HepG2 (cell line): ENCODE results near the gene PDE9A. TPM values are rescaled to one million over a fixed set of nuclear protein-coding genes. Genes with fewer than 3 reads are reported as not detected.
A peak's percentile ranks its signal among the peaks of the same experiment; 100 is the strongest.

Source experiments
- ATAC-seq: fragments of 200-7000 bp; cut with Tn5 transposase; 3 replicates; pipeline ENCODE4 v1.9.1; 2020; ENCODE audit warnings: mild to moderate bottlenecking, moderate library complexity
- BruUV-seq: library from RNA; stranded (reverse); fragments of 400-500 nt; replicated peaks from 2 replicates; lab custom pipeline; 2021; lab: Mats Ljungman, UMichigan
- CTCF ChIA-PET: fragments of 300-600 bp; formaldehyde crosslinking; extraction: SDS; loops from one replicate; lab custom pipeline; 2021; ENCODE audit warnings: low total read pairs, inconsistent platforms, low intra/inter-chr PET ratio; lab: Yijun Ruan, JAX
- POLR2A ChIA-PET: fragments of 350-600 bp; sonication (Branson Sonifier 250); formaldehyde crosslinking; loops from one replicate; lab custom pipeline; 2020; ENCODE audit warnings: antibody characterized with exemption, inconsistent platforms; lab: Yijun Ruan, JAX
- DNase-seq: peaks from one replicate; pipeline ENCODE4 v3.0.0-alpha.2; 2015; ENCODE audit warnings: low spot score
- FAIRE-seq: peaks from 3 replicates; lab custom pipeline; 2011; peaks lifted over from hg19 to GRCh38; lab: Jason Lieb, UNC
- H2AFZ ChIP-seq: one replicate; pipeline ENCODE4 v1.6.1; 2011; ENCODE audit warnings: low read length, inconsistent platforms
- H3K27ac ChIP-seq: fragments of 300-600 bp; 3 replicates; pipeline ENCODE4 v1.8.0; 2011; ENCODE audit warnings: mixed run types, mild to moderate bottlenecking, mixed read lengths, low read length, inconsistent platforms; ENCODE audit not compliant: insufficient read depth; ENCODE audit errors: extremely low read length
- H3K27me3 ChIP-seq, 2 experiments: fragments of 200-600 bp in 1 of 2; 2 replicates in 1 of 2; 3 replicates in 1 of 2; pipeline versions ENCODE4 v1.6.0 to v1.8.0; 2011; ENCODE audit warnings: low read length in 2 of 2, mild to moderate bottlenecking in 2 of 2, moderate library complexity in 2 of 2, inconsistent platforms in 1 of 2; ENCODE audit not compliant: insufficient read depth in 2 of 2, control insufficient read depth in 1 of 2
- H3K36me3 ChIP-seq, 2 experiments: fragments of 200-600 bp in 1 of 2; replicated peaks in 1 of 2; 2 replicates in 1 of 2; 3 replicates in 1 of 2; pipeline versions ENCODE4 v1.5.1 to v1.8.0; 2011; ENCODE audit warnings: low read length in 2 of 2, inconsistent platforms in 1 of 2; ENCODE audit not compliant: insufficient read depth in 2 of 2, control insufficient read depth in 1 of 2
- H3K4me1 ChIP-seq: 2 replicates; pipeline ENCODE4 v1.5.1; 2012; ENCODE audit warnings: low read length, inconsistent platforms; ENCODE audit not compliant: insufficient read depth
- H3K4me2 ChIP-seq: 2 replicates; pipeline ENCODE4 v1.6.0; 2011; ENCODE audit warnings: low read depth, low read length, inconsistent platforms
- H3K4me3 ChIP-seq, 3 experiments: fragments of 200-600 bp in 1 of 3; sonication (generic), shearing (Covaris generic) in 1 of 3; replicated peaks in 1 of 3; 2 replicates each; pipeline ENCODE4 v1.5.1; 2011 to 2016; ENCODE audit warnings: low read length in 3 of 3, inconsistent platforms in 2 of 3, low read depth in 2 of 3, mild to moderate bottlenecking in 2 of 3, control low read depth in 1 of 3, mixed read lengths in 1 of 3; ENCODE audit not compliant: insufficient read depth in 1 of 3
- H3K79me2 ChIP-seq: one replicate; pipeline ENCODE4 v1.6.1; 2011; ENCODE audit warnings: low read length, inconsistent platforms; ENCODE audit not compliant: insufficient read depth
- H3K9ac ChIP-seq: 2 replicates; pipeline ENCODE4 v1.6.0; 2011; ENCODE audit warnings: mild to moderate bottlenecking, low read depth, low read length, inconsistent platforms; ENCODE audit not compliant: insufficient read depth
- H3K9me3 ChIP-seq: 2 replicates; pipeline ENCODE4 v1.5.1; 2012; ENCODE audit warnings: mild to moderate bottlenecking, low read length
- H4K20me1 ChIP-seq: 2 replicates; pipeline ENCODE4 v1.6.0; 2011; ENCODE audit warnings: inconsistent platforms, mild to moderate bottlenecking, low read length, moderate library complexity; ENCODE audit not compliant: insufficient read depth
- CEBPG ChIP-seq: IDR thresholded peaks from 2 replicates; pipeline ENCODE4 v1.6.1; 2016
- FOXO4 ChIP-seq: sonication (generic); formaldehyde crosslinking; conservative IDR thresholded peaks from 2 replicates; pipeline ENCODE4 v1.8.1; 2023; ENCODE audit warnings: missing genetic modification reagents
- GATAD2A ChIP-seq: IDR thresholded peaks from 2 replicates; pipeline ENCODE4 v1.6.1; 2016
- GMEB2 ChIP-seq: IDR thresholded peaks from 2 replicates; pipeline ENCODE4 v1.6.1; 2016; ENCODE audit warnings: missing biosample characterization, missing genetic modification reagents, low read depth
- RBM22 ChIP-seq: fragments of 200-400 bp; formaldehyde crosslinking; optimal IDR thresholded peaks from 2 replicates; pipeline ENCODE3; 2017; ENCODE audit warnings: mild to moderate bottlenecking, low read length, moderate library complexity
- SRY ChIP-seq: sonication (generic); formaldehyde crosslinking; IDR thresholded peaks from 2 replicates; pipeline ENCODE4 v1.8.0; 2022; ENCODE audit warnings: mild to moderate bottlenecking, missing genetic modification reagents
- STAT5B ChIP-seq: sonication (generic); formaldehyde crosslinking; IDR thresholded peaks from 2 replicates; pipeline ENCODE4 v1.4.0; 2020; ENCODE audit warnings: missing genetic modification reagents
- TEAD3 ChIP-seq: optimal IDR thresholded peaks from 2 replicates; pipeline ENCODE3; 2016; ENCODE audit warnings: borderline replicate concordance
- YEATS2 ChIP-seq: sonication (generic); formaldehyde crosslinking; IDR thresholded peaks from 2 replicates; pipeline ENCODE4 v1.4.0; 2020; ENCODE audit warnings: missing genetic modification reagents, borderline replicate concordance
- ZMYM3 ChIP-seq: sonication (generic); formaldehyde crosslinking; IDR thresholded peaks from 2 replicates; pipeline ENCODE4 v1.5.1; 2020; ENCODE audit warnings: mild to moderate bottlenecking, missing genetic modification reagents
- ZNF687 ChIP-seq: sonication (generic); formaldehyde crosslinking; IDR thresholded peaks from 2 replicates; pipeline ENCODE4 v1.5.1; 2020; ENCODE audit warnings: mild to moderate bottlenecking, missing genetic modification reagents, moderate library complexity
- ZNF710 ChIP-seq: sonication (generic); formaldehyde crosslinking; IDR thresholded peaks from 2 replicates; pipeline ENCODE4 v1.5.0; 2020; ENCODE audit warnings: mild to moderate bottlenecking, missing genetic modification reagents, borderline replicate concordance
- WGBS: methylation state at CpG from one replicate; pipeline ENCODE4 v1.1.6; 2017; ENCODE audit warnings: low lambda C conversion rate; 5-methylcytosine and 5-hydroxymethylcytosine counted together
- in situ Hi-C: cut with HindIII; loops from 2 replicates; pipeline ENCODE4 v1.10.0; 2017; ENCODE audit warnings: low pct_unique_long_range_greater_than_20kb; ENCODE audit not compliant: extremely low pct_ligation_motif_present
- intact Hi-C: fragments of 100-400 bp; cut with micrococcal nuclease; formaldehyde crosslinking; loops from one replicate; pipeline ENCODE4 v1.10.0; 2022; ENCODE audit not compliant: unreplicated experiment
- polyA plus RNA-seq, 8 experiments: library from polyadenylated mRNA; depleted of rRNA in 3 of 8; stranded (reverse) in 7 of 8; unstranded in 1 of 8; fragments of >200 nt; fragmentation: Illumina TruSeq in 4 of 8; extraction: Trizol in 4 of 8; gene quantifications; 2 replicates each; pipeline versions ENCODE4 v1.2.1 to v1.2.3, GENCODE V29; 2011 to 2016; ENCODE audit warnings: low read depth in 4 of 8, missing spikeins in 1 of 8, mixed read lengths in 1 of 8; ENCODE audit not compliant: insufficient read depth in 1 of 8
- total RNA-seq, 5 experiments: library from RNA; depleted of rRNA; stranded (reverse); fragments of >200 nt; fragmentation: Illumina TruSeq; extraction: Trizol; gene quantifications; 2 replicates each; pipeline ENCODE4 v1.2.3, GENCODE V29; 2016; ENCODE audit warnings: low read depth in 1 of 5
- TF ChIP-seq, protein P1 (sequence below), 2 experiments: fragments of 450-650 bp in 1 of 2; sonication (generic) in 1 of 2; formaldehyde crosslinking; IDR thresholded peaks; 2 replicates each; pipeline versions ENCODE4 v1.5.0 to v1.8.0; 2020 to 2022; ENCODE audit warnings: mild to moderate bottlenecking in 1 of 2, missing genetic modification reagents in 1 of 2

Gene PDE9A
- total and polyA plus RNA-seq, 2 of the 13 experiments (the other 11 are each of a cell fraction or from before 2014, with no cell fraction given), result 4.6 to 19.7 TPM

GRCh38 chr21:42621166-42621818 is 32.1 kb upstream of the PDE9A start:
- BruUV-seq, result no TSS peak
- H3K9ac ChIP-seq, result no peak overlapping the region
- intact Hi-C loops (no loop called here), in situ Hi-C loops (no loop called here)
- H2AFZ ChIP-seq, result no peak overlapping the region
- H3K36me3 ChIP-seq, result no peaks in the 10 kb centered on the region
- CTCF ChIA-PET, result no interaction called here
- H3K4me1 ChIP-seq, result peaks cover 67% of the 10 kb centered on the region
- DNase-seq (peak; percentile 26), FAIRE-seq (no peak), ATAC-seq (peak; percentile 54)
- no peaks in the 10 kb centered on the region for H3K79me2 ChIP-seq
- no peak overlapping the region for H3K27ac ChIP-seq
- H3K27me3 ChIP-seq, result peaks cover 2 to 30% of the 10 kb centered on the region in 2 experiments; a peak in 2 of 5 replicates
- POLR2A ChIA-PET, result no interaction called here
- H4K20me1 ChIP-seq, result no peaks in the 10 kb centered on the region
- H3K4me2 ChIP-seq, result peak overlapping the region; percentile 69
- WGBS, result 28% methylated on average over 14 of the region's 15 CpGs
- no peaks in the 10 kb centered on the region for H3K9me3 ChIP-seq
- peak overlapping the region in 1 of 3 experiments; percentile 1; a peak in 2 of 6 replicates for H3K4me3 ChIP-seq
- no peak for TF ChIP-seq ZMYM3 (CRISPR knock-in tag)
- no peak for TF ChIP-seq YEATS2 (CRISPR knock-in tag)
- no peak for TF ChIP-seq GMEB2
- no peak for TF ChIP-seq CEBPG
- TF ChIP-seq TEAD3 (CRISPR knock-in tag), result peak; percentile 27
- no peak for TF ChIP-seq SRY (CRISPR knock-in tag)
- TF ChIP-seq GATAD2A (CRISPR knock-in tag), result peak; percentile 15; the same call in 1 of the 2 replicates
- TF ChIP-seq ZNF710 (CRISPR knock-in tag), result 0 out of 2 replicates have a peak, but pooled peaks have one; percentile 25
- TF ChIP-seq FOXO4 (CRISPR knock-in tag), result no peak
- peak; percentile 31 for TF ChIP-seq ZNF687 (CRISPR knock-in tag)
- TF ChIP-seq STAT5B (CRISPR knock-in tag), result no peak
- TF ChIP-seq, protein P1, sequence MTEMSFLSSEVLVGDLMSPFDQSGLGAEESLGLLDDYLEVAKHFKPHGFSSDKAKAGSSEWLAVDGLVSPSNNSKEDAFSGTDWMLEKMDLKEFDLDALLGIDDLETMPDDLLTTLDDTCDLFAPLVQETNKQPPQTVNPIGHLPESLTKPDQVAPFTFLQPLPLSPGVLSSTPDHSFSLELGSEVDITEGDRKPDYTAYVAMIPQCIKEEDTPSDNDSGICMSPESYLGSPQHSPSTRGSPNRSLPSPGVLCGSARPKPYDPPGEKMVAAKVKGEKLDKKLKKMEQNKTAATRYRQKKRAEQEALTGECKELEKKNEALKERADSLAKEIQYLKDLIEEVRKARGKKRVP (CRISPR knock-in tag; IDR thresholded peaks at IDR 0.05), result no peak
- no peak for TF ChIP-seq RBM22
